Stimulated activated CD8-positive, alpha-beta memory T cell treated with anti-CD3 and anti-CD28 coated beads, Interleukin-15, amount 100 ng/mL, for 4 hours (primary cell): ENCODE data around the gene SOWAHA.

Experiments used
- DNase-seq, 2 donors: peaks; one replicate each; pipeline ENCODE4 v3.0.0-alpha.2; 2020; ENCODE audit warnings: low read depth in 2 of 2

Gene SOWAHA

DNA sequence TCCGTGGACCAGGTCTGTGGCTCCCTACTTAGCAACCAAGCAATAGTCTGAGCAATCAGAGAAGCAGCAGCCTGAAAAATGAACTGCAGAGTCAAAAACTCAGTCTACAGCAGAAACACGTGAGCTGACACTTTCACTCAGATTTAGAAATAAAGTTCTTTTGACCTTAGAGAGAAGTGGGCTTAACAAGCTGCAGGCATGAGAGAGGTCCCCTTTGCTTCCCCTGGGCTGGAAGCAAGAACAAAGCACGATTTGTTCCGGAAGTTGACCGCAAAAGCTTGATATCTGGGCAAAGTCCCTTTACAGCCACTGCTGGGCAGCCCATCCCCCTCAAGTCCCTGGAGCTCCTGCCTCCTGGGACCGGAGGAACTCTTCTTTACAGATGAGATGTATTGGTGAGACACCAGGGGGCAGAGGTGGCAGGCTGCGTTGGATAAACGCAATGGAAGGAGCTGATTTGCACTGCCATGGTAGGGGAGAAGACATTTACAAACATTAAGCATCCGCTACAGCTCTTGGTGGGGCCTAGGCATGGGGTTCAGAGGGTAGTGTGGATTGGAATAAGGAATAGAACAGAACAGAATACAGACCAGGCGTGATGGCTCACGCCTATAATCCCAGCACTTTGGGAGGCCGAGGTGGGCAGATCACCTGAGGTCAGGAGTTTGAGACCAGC is 5.8 kb upstream of the SOWAHA start:
- DNase-seq = no peak

DNA sequence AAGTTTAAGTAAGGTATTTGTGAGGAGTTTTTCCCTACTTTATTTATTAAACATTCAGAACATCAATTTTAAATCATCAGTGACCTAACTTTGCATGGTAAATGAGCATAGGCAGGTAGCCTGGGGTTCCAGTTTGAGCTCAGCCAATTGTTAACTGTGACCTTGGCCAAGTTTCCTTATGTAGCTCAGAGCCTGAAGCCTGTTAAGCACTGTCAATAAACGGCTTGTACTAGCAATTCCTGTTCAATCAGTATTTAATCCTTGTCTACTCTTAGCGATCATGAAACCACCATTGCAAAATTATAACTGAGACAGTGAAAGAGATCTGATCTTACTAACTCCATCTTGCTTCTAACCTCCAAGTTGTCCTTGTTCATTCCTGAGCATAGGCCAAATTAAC is 4.7 kb upstream of the SOWAHA start:
- no peak for DNase-seq

DNA sequence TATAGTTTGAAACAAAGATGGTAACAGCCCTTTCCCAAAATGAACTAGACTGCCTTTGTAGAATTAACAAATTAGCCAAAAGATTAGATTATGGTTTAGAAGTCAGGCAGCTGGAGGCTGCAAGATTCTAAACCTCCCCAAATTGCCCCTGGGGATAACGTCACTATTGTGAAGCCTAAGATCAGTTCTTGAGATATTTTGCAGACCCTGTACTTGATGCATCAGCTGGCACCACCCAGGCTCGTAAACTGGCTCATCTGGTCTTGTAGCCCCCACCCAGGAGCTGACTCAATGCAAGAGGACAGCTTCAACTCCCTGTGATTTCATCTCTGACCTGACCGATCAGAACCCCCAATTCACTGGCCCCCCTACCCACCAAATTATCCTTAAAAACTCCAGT is 4.2 kb upstream of the SOWAHA start:
- no peak for DNase-seq

DNA sequence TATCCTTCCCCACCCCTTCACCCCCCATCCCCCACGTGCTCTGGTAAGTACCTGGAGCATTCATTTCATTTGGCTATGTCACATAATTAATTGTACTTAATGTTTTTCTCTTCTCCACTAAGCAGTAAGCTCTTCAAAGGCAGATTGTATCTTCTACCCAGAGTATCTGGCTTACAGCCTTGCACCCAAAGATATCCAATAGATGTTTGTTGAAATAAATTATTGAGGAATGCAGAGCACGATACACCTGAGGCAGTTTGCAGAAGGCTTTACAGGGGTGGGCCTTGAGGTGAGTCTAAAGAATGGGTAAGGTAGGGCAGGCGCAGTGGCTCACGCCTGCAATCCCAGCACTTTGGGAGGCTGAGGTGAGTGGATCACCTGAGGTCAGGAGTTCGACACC is 2.5 kb upstream of the SOWAHA start:
- no peak for DNase-seq

DNA sequence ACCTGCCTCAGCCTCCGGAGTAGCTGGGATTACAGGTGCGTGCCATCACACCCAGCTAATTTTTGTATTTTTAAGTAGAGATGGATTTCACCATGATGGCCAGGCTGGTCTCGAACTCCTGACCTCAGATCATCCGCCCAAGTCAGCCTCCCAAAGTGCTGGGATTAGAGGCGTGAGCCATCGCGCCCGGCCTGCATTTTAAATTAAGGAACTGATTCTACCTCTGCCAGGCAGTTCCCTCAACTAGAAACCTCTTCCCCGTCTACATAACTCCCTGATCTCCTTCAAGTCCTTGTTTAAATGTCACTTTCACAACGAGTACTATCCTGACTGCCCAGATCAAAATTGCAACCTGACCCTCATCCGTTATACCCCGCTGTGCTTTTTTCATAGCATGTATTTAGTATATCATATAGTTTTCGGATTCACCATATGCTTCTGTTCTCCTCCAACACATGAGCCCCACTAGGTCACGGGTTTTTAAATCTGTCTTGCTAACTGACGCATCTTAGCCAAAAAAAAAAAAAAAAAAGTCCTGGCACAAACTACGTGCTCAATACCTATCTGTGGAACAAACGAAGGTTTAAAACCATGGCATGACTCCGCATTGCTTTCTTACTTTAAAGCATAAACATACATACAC is 858 bp upstream of the SOWAHA start:
- DNase-seq = no peak

DNA sequence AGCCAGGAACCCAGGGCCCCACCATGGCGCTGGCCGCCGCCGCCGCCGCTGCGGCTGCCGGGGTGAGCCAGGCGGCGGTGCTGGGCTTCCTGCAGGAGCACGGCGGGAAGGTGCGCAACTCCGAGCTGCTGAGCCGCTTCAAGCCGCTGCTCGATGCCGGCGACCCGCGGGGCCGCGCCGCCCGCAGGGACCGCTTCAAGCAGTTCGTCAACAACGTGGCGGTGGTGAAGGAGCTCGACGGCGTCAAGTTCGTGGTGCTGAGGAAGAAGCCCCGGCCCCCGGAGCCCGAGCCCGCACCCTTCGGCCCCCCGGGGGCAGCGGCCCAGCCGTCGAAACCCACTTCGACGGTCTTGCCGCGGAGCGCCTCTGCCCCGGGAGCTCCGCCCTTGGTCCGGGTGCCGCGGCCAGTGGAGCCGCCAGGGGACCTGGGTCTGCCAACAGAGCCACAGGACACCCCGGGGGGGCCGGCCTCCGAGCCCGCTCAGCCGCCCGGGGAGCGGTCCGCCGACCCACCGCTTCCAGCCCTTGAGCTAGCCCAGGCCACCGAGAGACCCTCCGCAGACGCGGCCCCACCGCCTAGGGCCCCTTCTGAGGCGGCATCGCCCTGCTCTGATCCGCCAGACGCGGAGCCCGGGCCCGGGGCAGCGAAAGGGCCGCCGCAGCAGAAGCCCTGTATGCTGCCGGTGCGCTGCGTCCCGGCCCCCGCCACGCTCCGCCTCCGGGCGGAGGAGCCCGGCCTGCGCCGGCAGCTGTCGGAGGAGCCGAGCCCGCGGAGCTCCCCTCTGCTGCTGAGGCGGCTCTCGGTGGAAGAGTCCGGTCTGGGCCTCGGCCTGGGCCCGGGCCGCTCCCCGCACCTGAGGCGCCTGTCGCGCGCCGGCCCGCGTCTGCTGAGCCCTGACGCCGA is 749 bp downstream of the SOWAHA start:
- no peak for DNase-seq

DNA sequence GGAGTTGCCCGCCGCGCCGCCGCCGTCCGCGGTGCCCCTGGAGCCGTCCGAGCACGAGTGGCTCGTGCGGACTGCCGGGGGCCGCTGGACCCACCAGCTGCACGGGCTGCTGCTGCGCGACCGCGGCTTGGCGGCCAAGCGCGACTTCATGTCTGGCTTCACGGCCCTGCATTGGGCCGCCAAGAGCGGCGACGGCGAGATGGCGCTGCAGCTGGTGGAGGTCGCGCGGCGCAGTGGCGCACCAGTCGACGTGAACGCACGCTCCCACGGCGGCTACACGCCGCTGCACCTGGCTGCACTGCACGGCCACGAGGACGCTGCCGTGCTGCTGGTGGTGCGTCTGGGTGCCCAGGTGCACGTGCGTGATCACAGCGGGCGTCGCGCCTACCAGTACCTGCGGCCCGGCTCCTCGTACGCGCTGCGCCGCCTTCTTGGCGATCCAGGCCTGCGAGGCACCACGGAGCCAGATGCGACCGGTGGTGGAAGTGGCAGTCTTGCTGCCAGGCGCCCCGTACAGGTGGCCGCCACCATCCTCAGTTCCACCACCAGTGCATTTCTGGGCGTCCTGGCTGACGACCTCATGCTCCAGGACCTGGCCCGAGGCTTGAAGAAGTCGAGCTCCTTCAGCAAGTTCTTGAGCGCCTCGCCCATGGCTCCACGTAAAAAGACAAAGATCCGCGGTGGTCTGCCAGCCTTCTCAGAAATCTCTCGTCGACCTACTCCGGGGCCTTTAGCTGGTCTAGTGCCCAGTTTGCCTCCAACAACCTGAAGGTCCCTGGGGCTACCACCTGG is 1.6 kb downstream of the SOWAHA start:
- DNase-seq = no peak

DNA sequence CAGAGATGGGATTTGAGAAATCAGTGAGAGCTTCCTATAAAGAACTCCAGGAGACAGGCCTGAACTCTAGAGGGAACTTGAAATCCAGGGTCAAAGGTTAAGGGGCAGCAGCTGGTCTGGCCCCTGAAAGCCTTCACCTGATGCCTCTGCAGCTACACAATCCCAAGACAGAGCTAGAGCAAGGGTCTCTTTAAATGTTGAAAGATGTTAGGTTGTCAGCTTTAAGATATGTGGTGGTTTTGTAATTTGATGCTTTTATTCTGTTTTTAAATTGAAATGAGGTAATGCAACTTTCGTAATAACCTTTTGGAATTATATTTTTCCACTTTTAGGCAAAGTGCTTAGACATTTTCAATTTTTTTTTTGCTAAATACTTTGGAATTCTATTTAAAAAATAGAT is 2.4 kb downstream of the SOWAHA start:
- DNase-seq = no peak

DNA sequence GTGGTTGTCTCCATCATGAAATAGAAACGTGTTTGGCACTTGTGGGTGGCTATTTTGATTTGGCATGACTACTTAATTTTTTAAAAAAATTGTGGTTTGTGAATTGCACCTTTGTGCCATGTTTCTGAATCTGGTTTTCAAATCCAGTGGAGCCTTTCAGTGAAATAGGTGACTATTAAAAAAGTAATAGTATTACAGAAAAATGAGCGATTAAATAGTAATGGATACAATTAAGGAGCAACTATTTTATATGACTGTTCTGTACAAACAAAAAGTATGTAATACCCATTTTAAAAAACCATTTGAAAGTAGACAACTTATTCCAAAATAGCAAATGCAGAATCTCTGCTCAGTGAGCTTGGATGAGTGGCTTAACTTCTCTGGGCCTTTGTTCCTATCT is 3.0 kb downstream of the SOWAHA start:
- DNase-seq = no peak

DNA sequence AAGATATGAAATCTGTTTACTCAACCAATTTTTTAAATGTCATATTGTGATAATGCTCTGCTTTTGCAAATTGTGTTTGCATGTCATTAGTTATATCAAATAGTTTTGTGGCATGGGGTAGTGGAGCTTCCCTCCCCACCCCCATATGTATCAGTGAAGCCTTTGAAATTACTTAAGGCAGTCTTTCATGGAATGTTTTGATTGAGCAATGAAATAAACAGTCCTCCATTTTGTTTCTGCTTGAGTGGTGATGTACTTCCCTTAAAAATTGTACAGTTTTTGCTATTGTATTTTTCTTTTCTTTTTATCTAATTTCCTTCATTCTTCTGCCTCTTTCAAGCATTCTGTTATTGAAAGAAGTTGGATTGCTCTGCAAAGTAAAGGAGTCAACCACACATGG is 3.5 kb downstream of the SOWAHA start:
- no peak for DNase-seq

DNA sequence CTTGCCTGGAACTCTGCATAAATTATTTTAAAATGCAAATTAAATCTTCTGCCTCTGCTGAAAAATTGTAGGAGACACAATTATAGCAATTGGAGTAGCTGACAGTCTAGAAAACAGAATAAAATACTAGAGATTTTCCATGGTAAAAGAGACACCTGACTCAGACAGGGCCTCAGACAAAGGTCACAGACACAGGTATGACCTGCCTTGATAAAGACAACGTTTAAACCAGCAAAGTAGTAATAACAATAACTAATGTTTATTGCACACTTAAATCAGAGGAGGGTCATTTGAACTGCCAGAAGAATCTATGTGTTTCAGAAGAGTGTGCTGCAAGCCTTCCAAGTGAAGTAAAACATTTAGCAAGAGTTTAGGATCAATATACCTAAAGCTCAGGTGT is 3.9 kb downstream of the SOWAHA start:
- DNase-seq = no peak

DNA sequence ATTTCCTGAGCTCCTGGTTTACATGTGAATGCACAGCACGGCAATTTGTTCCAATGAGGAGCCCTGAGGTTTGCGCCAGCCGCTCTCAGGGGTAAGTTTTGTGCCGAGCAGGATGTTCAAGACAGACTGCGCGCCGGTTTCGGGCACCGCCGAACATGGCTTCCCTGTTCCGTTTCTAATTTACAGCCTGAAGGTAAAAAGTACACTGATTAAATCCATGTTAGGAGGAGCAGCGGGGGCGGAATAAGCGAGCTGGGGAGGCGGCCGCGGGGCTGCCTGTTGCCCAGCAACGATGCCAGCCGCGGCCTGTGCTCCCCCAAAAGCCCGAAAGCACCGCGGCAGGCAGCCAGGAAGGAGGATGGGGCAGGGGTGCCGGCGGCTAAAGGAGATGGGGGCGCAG is 6.4 kb downstream of the SOWAHA start:
- no peak for DNase-seq

DNA sequence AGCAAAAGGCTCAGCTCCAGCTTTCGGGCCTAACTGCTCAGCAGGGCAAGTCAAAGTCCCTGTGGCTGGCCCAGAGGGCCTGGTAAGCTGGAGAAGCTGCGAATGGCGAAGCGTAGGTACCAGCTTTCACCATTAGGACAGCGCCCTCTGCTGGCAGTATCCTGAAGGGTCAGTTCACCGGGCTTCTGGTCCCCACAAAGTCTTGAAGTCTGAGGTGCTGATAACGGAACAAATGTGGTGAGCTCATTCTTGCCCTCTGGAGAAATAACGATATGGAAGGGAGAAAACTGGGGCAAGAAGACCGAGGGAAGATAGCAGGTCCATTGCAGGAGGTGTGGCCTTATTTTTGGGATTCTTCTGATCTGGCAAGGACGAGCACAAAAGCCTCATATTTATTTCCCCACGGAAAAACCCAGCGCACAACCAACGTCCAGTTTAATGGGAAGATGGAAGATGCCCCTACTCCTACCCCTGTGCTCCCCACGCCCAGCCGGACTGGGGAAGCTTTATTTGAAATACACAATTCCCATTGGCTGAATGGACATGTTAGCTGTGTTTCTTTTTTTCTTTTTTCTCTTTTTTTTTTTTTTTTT is 7.2 kb downstream of the SOWAHA start:
- peak; percentile 54 to 72 for DNase-seq

DNA sequence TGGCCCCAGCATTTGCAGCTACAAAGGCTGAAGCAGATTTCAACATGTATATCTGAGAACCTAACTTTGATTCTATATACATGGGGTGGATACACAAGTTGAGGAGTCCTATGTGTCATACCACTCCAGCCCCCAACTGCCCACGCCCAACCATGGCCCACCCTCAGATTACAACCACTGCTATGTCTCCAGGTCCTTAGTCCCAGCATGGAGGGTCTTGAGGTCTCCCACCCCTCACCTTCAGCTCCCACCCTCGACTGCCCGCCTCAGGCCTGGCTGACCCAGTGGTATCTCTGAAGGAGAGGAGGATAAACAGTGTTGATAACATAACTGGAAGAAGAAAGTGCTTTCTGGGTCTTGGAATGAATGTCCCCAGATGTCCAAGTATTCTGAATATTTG is 8.2 kb downstream of the SOWAHA start:
- no peak for DNase-seq

DNA sequence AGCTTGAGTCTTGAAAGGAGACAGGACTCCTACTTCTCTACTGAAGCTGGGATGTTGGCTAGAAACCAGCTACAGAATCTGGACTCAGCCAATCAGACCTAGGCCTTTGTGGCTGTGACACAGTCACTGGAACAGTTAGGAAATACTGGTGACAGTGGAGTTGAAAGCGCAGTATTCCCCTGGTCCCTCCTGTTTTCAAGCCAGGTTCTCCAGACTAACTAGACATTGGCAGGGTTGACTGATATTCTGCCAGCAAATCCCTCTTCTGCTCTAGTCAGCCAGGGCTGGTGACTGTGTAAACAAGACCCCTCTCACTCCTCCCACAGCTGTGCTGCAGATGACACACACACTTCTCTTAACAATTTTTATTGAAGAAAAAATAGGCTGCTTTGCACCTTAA is 8.7 kb downstream of the SOWAHA start:
- no peak for DNase-seq

DNA sequence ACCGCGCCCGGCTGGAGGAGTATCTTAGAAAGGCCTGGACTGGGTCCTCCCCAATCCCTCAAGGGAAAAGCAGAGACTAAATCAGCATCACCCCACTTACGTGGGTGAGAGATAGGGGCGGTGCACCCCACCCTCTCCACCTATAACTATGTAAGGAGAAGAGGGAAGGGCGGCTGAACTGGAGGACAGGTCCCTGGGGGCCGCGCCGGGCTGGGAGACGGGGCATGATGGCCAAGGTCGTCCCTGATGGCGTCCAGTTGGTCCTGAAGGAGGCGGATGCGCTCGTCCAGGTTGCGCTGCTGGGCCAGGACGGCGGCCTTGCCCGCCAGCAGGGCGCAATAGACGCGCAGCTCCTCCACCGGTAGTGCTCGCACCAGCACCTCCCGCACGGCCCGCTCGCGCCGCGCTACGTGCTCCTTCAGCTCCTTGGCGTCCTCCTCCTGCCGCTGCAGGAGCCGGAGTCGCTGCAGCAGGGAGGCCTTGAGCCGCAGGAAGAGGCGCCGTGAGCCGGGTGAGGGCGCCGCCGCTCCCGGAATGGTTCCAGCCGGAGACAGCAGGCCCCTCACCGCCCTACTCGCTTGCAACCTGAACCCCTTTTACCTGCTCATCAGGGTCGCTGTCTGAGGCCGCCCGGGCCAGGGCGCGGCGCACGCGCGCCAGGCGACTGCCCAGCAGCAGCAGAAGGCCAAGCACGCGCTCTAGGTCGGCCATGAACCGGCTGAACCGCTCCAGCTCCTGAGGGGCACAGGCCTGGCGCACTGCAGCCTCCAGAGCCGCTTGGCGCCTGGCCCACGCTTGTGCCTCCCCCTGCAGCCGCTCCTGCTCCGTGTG is 9.8 kb downstream of the SOWAHA start:
- no peak for DNase-seq

DNA sequence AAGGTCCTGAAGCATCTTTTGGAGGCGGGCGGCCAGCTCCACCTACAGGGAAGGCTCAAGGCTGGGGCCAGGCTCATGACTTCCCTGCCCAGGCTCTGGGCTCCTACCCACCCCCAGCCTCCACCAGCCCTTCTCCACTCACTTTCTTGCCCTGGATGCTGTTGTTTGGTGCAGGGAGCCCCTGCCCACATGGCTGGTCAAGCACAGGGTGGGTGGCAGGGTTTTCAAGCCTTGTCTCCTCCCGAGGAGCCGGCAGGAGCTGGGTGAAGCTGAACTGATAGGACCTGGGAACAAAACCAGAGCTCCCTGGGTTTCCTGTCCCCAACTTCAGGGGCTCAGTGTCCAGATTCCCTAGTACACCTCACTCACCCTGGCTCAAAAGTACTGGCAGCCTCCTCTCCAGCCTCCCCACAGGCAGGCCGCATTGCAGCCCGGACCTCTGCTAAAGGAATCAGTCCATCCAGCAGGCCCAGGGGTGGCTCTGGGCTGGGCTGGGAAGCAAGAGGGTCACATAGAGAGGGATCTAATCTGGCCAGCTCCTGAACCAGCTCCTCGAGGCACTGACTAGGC is 10.5 kb downstream of the SOWAHA start:
- DNase-seq = no peak

DNA sequence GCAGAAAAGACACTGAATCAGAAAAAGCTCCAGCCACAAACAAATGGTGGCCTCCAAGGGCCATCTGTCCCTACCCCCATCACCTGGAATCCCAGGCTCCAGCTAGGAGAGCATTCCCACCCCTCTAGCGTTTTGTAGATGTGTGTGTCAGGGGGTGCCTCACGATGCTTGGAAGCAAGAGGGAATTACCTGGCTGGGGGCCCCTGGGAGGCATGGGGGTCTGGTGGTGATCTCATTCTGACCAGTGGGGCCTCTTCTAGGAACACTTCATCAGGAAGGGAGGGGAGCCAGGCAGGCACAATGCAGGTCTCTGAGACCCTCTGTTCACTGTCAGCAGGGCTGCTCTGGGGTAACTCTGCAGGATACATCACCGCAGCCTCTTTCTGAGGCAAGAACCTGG is 11.3 kb downstream of the SOWAHA start:
- DNase-seq = no peak

DNA sequence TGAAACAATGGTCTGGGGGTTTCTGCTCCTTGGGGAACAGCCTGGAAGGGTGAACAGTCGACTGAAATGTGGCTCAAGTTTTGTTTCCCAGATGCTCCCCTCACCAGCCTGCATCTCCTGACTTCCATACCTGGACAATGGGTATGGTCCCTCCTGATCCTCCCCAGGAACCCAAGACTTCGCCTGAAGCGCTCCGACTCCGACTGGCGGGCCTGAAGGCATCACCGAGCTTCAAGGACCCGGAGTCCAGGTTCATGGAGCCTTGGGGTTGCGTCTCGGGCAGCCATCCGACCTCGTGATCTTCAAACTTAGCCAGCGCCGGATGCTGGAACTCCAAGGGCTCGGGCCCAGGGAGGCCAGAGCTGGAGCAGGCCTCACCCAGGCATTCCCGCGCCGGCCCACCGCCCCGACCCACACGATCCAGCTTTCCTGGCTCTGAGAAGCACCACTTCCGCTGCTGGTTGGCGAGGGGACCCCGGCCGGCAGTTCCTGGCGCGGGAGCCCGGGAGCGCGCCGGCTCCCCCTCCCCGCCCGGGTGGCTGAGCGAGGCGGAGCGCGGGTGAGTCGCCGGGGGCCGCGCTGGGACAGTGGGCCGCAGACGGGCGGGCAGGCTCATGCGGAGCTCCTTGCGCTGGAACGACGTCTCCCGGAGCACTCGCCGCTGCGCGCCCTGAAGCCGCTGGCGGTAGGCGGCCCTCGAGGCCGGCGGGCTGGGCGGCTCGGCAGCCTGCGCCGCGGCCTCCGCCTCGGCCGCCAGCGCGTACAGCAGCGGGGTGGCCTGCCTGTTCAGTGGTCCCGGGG is 12.1 kb downstream of the SOWAHA start:
- no peak for DNase-seq
